Measurements from ENCODE around the gene MACROD2. TPM values are rescaled to one million over a fixed set of nuclear protein-coding genes. Genes with fewer than 3 reads are reported as not detected.

MACROD2 gene
- total RNA-seq, 1 donor from 2014 or later, result 78.2 TPM

DNA sequence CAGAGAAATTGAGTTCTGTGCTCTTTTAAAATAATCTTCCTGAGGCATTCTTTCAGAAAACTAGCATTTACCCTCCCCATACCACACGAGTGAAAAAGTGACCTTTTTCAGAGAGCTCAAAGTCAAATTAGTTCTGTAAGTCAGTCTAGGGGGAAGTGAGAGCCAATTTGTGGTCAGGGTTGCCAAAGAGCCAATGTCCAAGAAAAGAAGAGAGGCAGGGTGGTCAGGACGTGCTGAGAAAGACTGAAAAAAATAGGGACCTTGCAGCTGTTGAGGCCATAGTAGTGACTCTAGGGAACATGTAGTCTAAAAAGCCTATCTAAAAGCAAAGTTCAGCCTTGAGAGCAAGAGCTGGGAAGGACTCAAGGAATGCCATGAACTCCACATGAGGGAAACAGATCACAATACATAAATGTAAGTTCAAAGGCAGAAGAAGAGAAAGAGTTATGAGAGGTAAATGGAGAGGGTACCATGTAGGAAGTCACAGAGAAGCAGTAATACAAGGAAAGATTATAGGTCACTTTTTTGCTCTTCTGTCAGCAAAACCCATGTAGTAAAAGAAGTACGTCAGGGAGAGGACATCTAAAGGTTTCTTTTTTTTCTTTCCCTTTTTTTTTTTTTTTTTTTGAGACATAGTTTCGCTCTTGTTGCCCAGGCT lies 907.2 kb downstream of the MACROD2 start:
- TF ChIP-seq, protein P1, sequence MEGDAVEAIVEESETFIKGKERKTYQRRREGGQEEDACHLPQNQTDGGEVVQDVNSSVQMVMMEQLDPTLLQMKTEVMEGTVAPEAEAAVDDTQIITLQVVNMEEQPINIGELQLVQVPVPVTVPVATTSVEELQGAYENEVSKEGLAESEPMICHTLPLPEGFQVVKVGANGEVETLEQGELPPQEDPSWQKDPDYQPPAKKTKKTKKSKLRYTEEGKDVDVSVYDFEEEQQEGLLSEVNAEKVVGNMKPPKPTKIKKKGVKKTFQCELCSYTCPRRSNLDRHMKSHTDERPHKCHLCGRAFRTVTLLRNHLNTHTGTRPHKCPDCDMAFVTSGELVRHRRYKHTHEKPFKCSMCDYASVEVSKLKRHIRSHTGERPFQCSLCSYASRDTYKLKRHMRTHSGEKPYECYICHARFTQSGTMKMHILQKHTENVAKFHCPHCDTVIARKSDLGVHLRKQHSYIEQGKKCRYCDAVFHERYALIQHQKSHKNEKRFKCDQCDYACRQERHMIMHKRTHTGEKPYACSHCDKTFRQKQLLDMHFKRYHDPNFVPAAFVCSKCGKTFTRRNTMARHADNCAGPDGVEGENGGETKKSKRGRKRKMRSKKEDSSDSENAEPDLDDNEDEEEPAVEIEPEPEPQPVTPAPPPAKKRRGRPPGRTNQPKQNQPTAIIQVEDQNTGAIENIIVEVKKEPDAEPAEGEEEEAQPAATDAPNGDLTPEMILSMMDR (IDR thresholded peaks at IDR 0.05), result no peak
- no peak overlapping the region for H3K4me3 ChIP-seq
- ATAC-seq (no peak), DNase-seq (no peak)
- no peaks in the 10 kb centered on the region for H3K27me3 ChIP-seq
- intact Hi-C loops (cut with DNase I), result no loop called here
- H3K36me3 ChIP-seq, result no peaks in the 10 kb centered on the region
- H3K4me1 ChIP-seq, result no peaks in the 10 kb centered on the region
- no peak overlapping the region for H3K27ac ChIP-seq
- H3K9me3 ChIP-seq, result no peaks in the 10 kb centered on the region

DNA sequence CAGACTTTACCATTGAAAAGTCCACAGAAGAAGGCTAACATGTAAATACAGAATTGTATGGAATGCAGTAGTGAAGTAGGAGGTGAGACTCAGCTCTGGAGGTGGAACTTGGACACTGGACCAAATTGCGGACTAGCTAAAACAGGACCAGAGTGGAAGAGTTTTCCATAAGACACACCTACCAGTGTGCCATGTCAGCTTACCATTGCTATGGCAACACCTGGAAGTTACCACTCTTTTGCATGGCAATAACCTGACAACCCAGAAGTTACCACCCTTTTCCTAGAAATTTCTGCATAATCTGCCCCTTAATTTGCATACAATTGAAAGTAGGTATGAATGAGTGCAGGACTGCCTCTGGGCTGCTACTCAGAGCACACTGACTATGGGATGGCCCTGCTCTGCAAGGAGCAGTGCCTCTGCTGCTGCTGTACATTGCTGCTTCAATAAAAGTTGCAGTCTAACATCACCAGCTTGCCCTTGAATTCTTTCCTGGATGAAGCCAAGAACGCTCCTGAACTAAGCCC lies 911.7 kb downstream of the MACROD2 start:
- no peak for ATAC-seq
- Histone ChIP-seq H3K4me3 (no peak overlapping the region), H3K27me3 (no peaks in the 10 kb centered on the region), H3K4me1 (no peaks in the 10 kb centered on the region), H3K9me3 (no peaks in the 10 kb centered on the region), H3K27ac (no peak overlapping the region), H3K36me3 (no peaks in the 10 kb centered on the region)
- intact Hi-C loops (cut with DNase I), result no loop called here
- TF ChIP-seq, protein P1 (IDR thresholded peaks at IDR 0.05), result no peak
- no peak for DNase-seq

DNA sequence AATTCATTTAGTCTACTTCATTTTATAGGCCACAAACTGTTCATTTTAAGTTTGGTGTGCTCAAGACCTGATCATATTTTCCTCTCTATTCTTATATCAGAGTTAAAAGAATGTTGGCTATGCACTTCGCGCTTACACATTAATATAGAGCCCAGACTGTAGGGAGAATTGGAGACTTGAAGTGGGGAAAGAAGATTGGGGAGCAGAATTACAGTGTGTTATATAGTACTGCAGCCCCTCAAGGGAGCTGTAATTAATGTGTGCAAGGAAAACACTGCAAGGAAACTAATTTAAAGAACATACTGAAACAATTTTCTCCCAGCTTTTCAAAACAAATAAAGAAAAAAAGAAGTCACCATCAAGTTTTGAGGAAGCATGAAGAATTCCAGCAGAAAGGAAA lies 914.8 kb downstream of the MACROD2 start:
- Histone ChIP-seq H3K9me3 (no peaks in the 10 kb centered on the region), H3K27ac (no peak overlapping the region), H3K36me3 (no peaks in the 10 kb centered on the region), H3K27me3 (no peaks in the 10 kb centered on the region), H3K4me3 (no peak overlapping the region), H3K4me1 (no peaks in the 10 kb centered on the region)
- no peak for DNase-seq
- ATAC-seq, result no peak
- TF ChIP-seq, protein P1 (IDR thresholded peaks at IDR 0.05), result no peak
- intact Hi-C loops (cut with DNase I), result no loop called here

DNA sequence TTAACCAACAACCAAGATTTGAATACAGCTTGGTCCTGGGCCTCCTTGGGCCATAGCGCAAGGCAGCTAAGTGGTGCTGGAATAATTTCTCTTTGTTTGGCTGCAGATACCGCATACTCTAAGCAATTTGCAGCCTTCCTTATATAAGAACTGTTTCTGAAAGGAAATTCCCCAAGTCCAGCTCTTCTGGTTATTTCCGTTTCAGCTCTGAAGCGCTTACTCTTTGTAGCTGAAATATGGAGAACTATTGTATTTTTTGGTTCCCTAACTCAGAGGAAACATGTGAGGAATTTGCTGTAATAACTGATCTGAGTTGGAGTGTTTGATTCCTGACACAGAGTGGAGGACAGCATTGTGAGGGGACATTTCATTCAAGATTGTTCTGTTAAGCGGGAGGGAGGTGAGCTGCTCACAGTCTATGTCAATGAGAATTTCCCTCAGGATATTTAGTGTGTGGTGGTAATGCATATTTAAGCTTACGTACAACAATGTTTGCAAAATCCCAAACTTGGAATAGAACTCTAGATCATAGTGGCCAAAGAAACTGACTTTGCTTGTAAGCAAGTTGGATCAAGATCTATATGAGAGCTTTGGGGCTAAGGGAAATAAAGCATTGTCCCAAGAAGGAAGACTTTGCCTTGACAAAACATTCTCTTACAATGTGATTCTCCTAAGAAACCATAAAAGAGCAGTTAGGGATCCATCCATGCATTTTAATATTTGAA lies 918.7 kb downstream of the MACROD2 start:
- ATAC-seq (no peak), DNase-seq (no peak)
- TF ChIP-seq, protein P1 (IDR thresholded peaks at IDR 0.05), result no peak
- intact Hi-C loops (cut with DNase I), result no loop called here
- H3K9me3 ChIP-seq, result no peaks in the 10 kb centered on the region
- no peaks in the 10 kb centered on the region for H3K27me3 ChIP-seq
- no peaks in the 10 kb centered on the region for H3K36me3 ChIP-seq
- H3K27ac ChIP-seq, result no peak overlapping the region
- H3K4me1 ChIP-seq, result no peaks in the 10 kb centered on the region
- H3K4me3 ChIP-seq, result no peak overlapping the region

DNA sequence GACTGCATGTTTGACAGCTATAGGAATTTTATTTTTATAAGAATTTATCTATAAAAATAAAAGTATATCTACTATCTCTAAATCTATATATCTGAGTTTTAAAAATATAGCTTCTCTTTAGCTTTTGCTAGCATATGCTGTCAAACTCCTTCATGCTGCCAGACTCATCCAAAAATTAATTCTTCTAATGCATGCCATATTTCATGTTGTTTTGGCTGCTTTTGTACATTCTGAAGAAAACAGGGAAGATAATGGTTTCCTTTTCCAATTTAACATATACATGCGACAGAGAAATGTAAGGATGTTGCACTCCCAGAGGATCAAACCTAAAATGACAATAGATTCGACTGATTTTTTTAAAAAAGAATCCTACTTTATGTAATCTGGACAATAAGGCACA lies 919.3 kb downstream of the MACROD2 start:
- H3K27me3 ChIP-seq, result no peaks in the 10 kb centered on the region
- no peaks in the 10 kb centered on the region for H3K9me3 ChIP-seq
- H3K36me3 ChIP-seq, result no peaks in the 10 kb centered on the region
- DNase-seq (no peak), ATAC-seq (no peak)
- no peak overlapping the region for H3K27ac ChIP-seq
- H3K4me1 ChIP-seq, result no peaks in the 10 kb centered on the region
- TF ChIP-seq, protein P1 (IDR thresholded peaks at IDR 0.05), result no peak
- intact Hi-C loops (cut with DNase I), result no loop called here
- no peak overlapping the region for H3K4me3 ChIP-seq

Measured in upper lobe of right lung (tissue), 1 donor.